Measurements from ENCODE around the gene CNOT10. TPM values are rescaled to one million over a fixed set of nuclear protein-coding genes. Genes with fewer than 3 reads are reported as not detected.
"Not testable (repeated sequence)": the region's sequence is repeated elsewhere in the genome, so short reads cannot be mapped to it uniquely, and the experiment has no call there.

Gene CNOT10
- total RNA-seq, 2 donors from 2014 or later, result 26.1 to 40.0 TPM

DNA sequence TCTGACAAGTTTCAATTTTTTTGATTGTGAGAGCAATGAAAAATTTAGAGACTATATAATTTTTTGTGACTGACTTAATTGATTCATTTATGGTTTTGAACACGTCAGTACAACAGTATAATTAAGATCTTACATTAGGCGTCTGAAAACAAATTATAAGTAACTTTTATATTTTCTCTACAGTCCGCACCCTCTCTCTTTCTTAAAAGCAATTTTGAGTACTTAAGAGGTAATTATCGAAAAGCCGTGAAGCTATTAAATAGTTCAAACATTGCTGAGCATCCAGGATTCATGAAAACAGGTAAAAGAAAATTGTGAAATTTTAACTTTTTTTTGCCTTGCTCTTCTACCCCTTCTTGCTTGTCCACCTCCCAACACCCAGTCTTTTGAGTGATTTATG is 34.9 kb downstream of the CNOT10 start:
- WGBS, result 92% methylated on average over 5 of the region's 5 CpGs
- DNase-seq (ENCODE audit: low spot score), result no peak
- Histone ChIP-seq H3K27ac (no peak overlapping the region), H3K36me3 (peaks cover 0 to 4% of the 10 kb centered on the region in 2 donors), H3K4me3 (no peak overlapping the region), H3K4me1 (replicated peaks) (no peaks in the 10 kb centered on the region), H3K9me3 (no peaks in the 10 kb centered on the region), H3K27me3 (replicated peaks; ENCODE audit: insufficient read depth) (no peaks in the 10 kb centered on the region)
- TF ChIP-seq POLR2AphosphoS5 (IDR thresholded peaks at IDR 0.05) (no peak), CTCF (IDR thresholded peaks at IDR 0.05) (no peak), POLR2A (IDR thresholded peaks at IDR 0.05) (no peak)
- intact Hi-C loops (cut with DNase I), result no loop called here

DNA sequence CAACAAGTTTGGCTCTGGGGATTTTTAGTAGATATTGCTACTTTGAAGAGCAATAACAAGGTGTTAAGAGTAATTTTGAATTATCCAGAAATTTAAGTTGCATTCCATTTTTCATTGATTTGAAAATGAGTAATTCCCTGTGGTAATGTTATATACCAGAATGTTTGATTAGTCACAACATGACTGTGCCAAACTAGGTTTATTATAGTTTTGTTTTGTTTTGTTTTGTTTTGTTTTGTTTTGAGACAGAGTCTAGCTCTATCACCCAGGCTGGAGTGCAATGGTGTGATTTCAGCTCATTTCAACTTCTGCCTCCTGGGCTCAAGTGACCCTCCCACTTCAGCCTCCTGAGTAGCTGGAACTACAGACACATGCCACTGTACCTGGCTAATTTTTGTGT is 40.7 kb downstream of the CNOT10 start:
- Histone ChIP-seq H3K36me3 (no peaks in the 10 kb centered on the region), H3K4me3 (no peak overlapping the region), H3K9me3 (no peaks in the 10 kb centered on the region), H3K4me1 (replicated peaks) (no peaks in the 10 kb centered on the region), H3K27me3 (replicated peaks; ENCODE audit: insufficient read depth) (no peaks in the 10 kb centered on the region), H3K27ac (no peak overlapping the region)
- TF ChIP-seq CTCF (IDR thresholded peaks at IDR 0.05) (no peak), POLR2AphosphoS5 (IDR thresholded peaks at IDR 0.05) (no peak), POLR2A (IDR thresholded peaks at IDR 0.05) (no peak)
- no peak for DNase-seq (ENCODE audit: low spot score)
- intact Hi-C loops (cut with DNase I), result no loop called here

DNA sequence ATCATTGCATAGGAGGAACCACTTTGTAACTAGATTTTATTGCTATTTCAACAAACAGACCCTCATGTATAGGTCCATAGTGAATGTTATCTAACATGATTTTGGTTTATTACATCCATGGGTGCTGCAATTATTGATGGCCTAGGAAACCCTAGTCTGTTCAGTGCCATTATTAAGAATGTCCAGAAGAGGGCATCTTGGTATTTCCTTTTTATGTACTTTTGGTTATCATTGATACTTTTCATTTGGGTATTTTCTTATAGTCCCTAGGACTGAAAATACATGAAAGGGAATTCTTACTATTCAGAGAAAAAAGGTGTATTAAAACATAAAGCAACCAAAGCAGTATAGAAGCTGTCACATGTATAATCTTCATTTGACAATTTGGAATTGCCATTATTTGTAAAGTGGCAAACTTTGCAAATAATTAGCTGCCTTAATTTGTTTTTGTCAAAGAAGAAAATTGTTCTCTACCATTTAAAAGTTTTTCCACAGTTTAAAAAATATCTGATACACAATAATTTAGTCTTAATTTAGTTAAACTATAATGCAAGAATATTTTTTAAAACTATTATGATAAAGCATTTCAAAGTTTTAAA is 48.7 kb downstream of the CNOT10 start:
- H3K27me3 ChIP-seq (replicated peaks; ENCODE audit: insufficient read depth), result no peaks in the 10 kb centered on the region
- no peak for DNase-seq (ENCODE audit: low spot score)
- intact Hi-C loops (cut with DNase I), result loop anchor here (5.0 kb wide), 1 partner anchor 199 kb away; no protein-coding TSS in a partner anchor
- peak in 3 of 4 experiments; percentile 46 to 75 (median 59) for TF ChIP-seq CTCF (IDR thresholded peaks at IDR 0.05)
- no peak for TF ChIP-seq POLR2AphosphoS5 (IDR thresholded peaks at IDR 0.05)
- no peak for TF ChIP-seq POLR2A (IDR thresholded peaks at IDR 0.05)
- H3K36me3 ChIP-seq, result no peaks in the 10 kb centered on the region
- no peaks in the 10 kb centered on the region for H3K4me1 ChIP-seq (replicated peaks)
- H3K27ac ChIP-seq, result no peak overlapping the region
- H3K9me3 ChIP-seq, result no peaks in the 10 kb centered on the region
- no peak overlapping the region for H3K4me3 ChIP-seq

GRCh38 chr3:32734756-32735155 is 49.8 kb downstream of the CNOT10 start:
- H3K27ac ChIP-seq, result no peak overlapping the region
- H3K9me3 ChIP-seq, result no peaks in the 10 kb centered on the region
- 98% methylated on average over 3 of the region's 3 CpGs for WGBS
- no peaks in the 10 kb centered on the region for H3K36me3 ChIP-seq
- intact Hi-C loops (cut with DNase I), result loop anchor here (5.0 kb wide), 2 partner anchors 183 to 198 kb away; no protein-coding TSS in a partner anchor
- H3K4me1 ChIP-seq (replicated peaks), result no peaks in the 10 kb centered on the region
- H3K4me3 ChIP-seq, result no peak overlapping the region
- no peak for DNase-seq (ENCODE audit: low spot score)
- TF ChIP-seq POLR2AphosphoS5 (IDR thresholded peaks at IDR 0.05), result no peak
- no peak for TF ChIP-seq POLR2A (IDR thresholded peaks at IDR 0.05)
- TF ChIP-seq CTCF (IDR thresholded peaks at IDR 0.05), result no peak
- H3K27me3 ChIP-seq (replicated peaks; ENCODE audit: insufficient read depth), result no peaks in the 10 kb centered on the region

GRCh38 chr3:32743470-32743869 is 58.5 kb downstream of the CNOT10 start:
- H3K36me3 ChIP-seq; H3K9me3 ChIP-seq; H3K4me1 ChIP-seq (replicated peaks); DNase-seq (ENCODE audit: low spot score); intact Hi-C loops (cut with DNase I); H3K4me3 ChIP-seq; H3K27me3 ChIP-seq (replicated peaks; ENCODE audit: insufficient read depth); H3K27ac ChIP-seq: not testable (repeated sequence)
- WGBS, result 81% methylated on average over 6 of the region's 6 CpGs
